Right lobe of liver (tissue), 4 donors: Measurements from ENCODE around the gene KRT38.

Experiments used
- POLR2A ChIP-seq: fragments of 450-650 bp; IDR thresholded peaks from one replicate; pipeline ENCODE4 v1.6.1; 2017; ENCODE audit warnings: antibody characterized with exemption, mild to moderate bottlenecking
- TF ChIP-seq, protein P1 (sequence below), 4 donors: fragments of 200-600 bp in 3 of 4; fragments of 450-650 bp in 1 of 4; IDR thresholded peaks; one replicate each; pipeline versions ENCODE4 v1.5.1 to v1.8.0; 2016 to 2022; ENCODE audit warnings: antibody characterized with exemption in 4 of 4, mild to moderate bottlenecking in 2 of 4
- donor health status: DM: no; HTN: no; CAD: no.
- donor health status: DM: no; HTN: no; CAD: no.
- donor health status: DM: no; HTN: yes; CAD: no.

GRCh38 chr17:41413982-41414381, 26.8 kb downstream of the KRT38 start:
- TF ChIP-seq, protein P1, sequence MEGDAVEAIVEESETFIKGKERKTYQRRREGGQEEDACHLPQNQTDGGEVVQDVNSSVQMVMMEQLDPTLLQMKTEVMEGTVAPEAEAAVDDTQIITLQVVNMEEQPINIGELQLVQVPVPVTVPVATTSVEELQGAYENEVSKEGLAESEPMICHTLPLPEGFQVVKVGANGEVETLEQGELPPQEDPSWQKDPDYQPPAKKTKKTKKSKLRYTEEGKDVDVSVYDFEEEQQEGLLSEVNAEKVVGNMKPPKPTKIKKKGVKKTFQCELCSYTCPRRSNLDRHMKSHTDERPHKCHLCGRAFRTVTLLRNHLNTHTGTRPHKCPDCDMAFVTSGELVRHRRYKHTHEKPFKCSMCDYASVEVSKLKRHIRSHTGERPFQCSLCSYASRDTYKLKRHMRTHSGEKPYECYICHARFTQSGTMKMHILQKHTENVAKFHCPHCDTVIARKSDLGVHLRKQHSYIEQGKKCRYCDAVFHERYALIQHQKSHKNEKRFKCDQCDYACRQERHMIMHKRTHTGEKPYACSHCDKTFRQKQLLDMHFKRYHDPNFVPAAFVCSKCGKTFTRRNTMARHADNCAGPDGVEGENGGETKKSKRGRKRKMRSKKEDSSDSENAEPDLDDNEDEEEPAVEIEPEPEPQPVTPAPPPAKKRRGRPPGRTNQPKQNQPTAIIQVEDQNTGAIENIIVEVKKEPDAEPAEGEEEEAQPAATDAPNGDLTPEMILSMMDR (IDR thresholded peaks at IDR 0.05) = no peak
- TF ChIP-seq POLR2A = no peak
